ENCODE measurements around the gene PACSIN2. TPM values are rescaled to one million over a fixed set of nuclear protein-coding genes. Genes with fewer than 3 reads are reported as not detected.
A peak's percentile ranks its signal among the peaks of the same experiment; 100 is the strongest.

PACSIN2 gene
- total and polyA plus RNA-seq, 2 experiments from 2014 or later = 23.5 to 57.3 TPM

DNA sequence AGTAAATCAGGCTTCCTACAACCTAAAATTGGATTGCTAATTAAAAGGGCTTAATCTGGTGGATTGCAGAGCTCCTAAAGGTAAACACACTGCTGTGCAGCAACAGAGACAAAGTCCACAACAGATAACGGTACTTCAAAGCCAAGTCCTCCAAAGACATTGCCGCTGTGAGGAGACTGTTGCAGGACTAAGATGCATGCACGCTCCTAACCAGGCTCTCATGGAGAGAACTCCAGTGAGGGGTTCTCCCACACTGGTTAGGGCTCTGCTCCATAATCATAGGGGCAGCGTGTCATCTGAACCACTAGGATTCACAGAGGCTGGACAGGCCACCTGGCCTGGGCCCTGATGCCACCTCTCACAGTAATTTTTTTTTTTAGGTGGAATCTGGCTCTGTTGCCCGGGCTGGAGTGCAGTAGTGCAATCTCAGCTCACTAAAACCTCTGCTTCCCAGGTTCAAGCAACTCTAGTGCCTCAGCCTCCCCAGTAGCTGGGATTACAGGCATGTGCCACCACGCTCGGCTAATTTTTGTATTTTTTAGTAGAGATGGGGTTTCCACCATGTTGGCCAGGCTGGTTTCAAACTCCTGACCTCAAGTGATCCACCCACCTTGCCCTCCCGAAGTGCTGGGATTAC lies 101.0 kb downstream of the PACSIN2 start:
- Mint-ChIP-seq H3K4me3 (no peak overlapping the region), H3K9me3 (no peaks in the 10 kb centered on the region), H3K36me3 (ENCODE audit: low read depth) (peaks cover 4% of the 10 kb centered on the region; the same call in 2 of the 3 replicates), H3K27me3 (ENCODE audit: insufficient read depth, low read depth, poor library complexity) (peaks cover 2% of the 10 kb centered on the region), H3K4me1 (peaks cover 27% of the 10 kb centered on the region), H3K27ac (peak overlapping the region; percentile 40; the same call in 1 of the 2 replicates)
- TF ChIP-seq CREB1 (CRISPR knock-in tag; IDR thresholded peaks at IDR 0.05; ENCODE audit: low read depth) (no peak), NANOG (IDR thresholded peaks at IDR 0.05; ENCODE audit: borderline replicate concordance) (no peak), ZNF331 (CRISPR knock-in tag; IDR thresholded peaks at IDR 0.05; ENCODE audit: low read depth) (no peak), EZH2phosphoT487 (IDR thresholded peaks at IDR 0.05; ENCODE audit: unreplicated experiment) (no peak)
- TF ChIP-seq, protein P1, sequence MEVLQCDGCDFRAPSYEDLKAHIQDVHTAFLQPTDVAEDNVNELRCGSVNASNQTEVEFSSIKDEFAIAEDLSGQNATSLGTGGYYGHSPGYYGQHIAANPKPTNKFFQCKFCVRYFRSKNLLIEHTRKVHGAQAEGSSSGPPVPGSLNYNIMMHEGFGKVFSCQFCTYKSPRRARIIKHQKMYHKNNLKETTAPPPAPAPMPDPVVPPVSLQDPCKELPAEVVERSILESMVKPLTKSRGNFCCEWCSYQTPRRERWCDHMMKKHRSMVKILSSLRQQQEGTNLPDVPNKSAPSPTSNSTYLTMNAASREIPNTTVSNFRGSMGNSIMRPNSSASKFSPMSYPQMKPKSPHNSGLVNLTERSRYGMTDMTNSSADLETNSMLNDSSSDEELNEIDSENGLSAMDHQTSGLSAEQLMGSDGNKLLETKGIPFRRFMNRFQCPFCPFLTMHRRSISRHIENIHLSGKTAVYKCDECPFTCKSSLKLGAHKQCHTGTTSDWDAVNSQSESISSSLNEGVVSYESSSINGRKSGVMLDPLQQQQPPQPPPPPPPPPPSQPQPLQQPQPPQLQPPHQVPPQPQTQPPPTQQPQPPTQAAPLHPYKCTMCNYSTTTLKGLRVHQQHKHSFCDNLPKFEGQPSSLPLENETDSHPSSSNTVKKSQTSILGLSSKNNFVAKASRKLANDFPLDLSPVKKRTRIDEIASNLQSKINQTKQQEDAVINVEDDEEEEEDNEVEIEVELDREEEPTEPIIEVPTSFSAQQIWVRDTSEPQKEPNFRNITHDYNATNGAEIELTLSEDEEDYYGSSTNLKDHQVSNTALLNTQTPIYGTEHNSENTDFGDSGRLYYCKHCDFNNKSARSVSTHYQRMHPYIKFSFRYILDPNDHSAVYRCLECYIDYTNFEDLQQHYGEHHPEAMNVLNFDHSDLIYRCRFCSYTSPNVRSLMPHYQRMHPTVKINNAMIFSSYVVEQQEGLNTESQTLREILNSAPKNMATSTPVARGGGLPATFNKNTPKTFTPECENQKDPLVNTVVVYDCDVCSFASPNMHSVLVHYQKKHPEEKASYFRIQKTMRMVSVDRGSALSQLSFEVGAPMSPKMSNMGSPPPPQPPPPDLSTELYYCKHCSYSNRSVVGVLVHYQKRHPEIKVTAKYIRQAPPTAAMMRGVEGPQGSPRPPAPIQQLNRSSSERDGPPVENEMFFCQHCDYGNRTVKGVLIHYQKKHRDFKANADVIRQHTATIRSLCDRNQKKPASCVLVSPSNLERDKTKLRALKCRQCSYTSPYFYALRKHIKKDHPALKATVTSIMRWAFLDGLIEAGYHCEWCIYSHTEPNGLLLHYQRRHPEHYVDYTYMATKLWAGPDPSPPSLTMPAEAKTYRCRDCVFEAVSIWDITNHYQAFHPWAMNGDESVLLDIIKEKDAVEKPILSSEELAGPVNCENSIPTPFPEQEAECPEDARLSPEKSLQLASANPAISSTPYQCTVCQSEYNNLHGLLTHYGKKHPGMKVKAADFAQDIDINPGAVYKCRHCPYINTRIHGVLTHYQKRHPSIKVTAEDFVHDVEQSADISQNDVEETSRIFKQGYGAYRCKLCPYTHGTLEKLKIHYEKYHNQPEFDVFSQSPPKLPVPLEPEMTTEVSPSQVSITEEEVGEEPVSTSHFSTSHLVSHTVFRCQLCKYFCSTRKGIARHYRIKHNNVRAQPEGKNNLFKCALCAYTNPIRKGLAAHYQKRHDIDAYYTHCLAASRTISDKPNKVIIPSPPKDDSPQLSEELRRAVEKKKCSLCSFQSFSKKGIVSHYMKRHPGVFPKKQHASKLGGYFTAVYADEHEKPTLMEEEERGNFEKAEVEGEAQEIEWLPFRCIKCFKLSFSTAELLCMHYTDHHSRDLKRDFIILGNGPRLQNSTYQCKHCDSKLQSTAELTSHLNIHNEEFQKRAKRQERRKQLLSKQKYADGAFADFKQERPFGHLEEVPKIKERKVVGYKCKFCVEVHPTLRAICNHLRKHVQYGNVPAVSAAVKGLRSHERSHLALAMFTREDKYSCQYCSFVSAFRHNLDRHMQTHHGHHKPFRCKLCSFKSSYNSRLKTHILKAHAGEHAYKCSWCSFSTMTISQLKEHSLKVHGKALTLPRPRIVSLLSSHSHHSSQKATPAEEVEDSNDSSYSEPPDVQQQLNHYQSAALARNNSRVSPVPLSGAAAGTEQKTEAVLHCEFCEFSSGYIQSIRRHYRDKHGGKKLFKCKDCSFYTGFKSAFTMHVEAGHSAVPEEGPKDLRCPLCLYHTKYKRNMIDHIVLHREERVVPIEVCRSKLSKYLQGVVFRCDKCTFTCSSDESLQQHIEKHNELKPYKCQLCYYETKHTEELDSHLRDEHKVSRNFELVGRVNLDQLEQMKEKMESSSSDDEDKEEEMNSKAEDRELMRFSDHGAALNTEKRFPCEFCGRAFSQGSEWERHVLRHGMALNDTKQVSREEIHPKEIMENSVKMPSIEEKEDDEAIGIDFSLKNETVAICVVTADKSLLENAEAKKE (CRISPR knock-in tag; IDR thresholded peaks at IDR 0.05) = no peak
- TF ChIP-seq, protein P2, sequence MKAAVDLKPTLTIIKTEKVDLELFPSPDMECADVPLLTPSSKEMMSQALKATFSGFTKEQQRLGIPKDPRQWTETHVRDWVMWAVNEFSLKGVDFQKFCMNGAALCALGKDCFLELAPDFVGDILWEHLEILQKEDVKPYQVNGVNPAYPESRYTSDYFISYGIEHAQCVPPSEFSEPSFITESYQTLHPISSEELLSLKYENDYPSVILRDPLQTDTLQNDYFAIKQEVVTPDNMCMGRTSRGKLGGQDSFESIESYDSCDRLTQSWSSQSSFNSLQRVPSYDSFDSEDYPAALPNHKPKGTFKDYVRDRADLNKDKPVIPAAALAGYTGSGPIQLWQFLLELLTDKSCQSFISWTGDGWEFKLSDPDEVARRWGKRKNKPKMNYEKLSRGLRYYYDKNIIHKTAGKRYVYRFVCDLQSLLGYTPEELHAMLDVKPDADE (IDR thresholded peaks at IDR 0.05) = no peak
- TF ChIP-seq, protein P3, sequence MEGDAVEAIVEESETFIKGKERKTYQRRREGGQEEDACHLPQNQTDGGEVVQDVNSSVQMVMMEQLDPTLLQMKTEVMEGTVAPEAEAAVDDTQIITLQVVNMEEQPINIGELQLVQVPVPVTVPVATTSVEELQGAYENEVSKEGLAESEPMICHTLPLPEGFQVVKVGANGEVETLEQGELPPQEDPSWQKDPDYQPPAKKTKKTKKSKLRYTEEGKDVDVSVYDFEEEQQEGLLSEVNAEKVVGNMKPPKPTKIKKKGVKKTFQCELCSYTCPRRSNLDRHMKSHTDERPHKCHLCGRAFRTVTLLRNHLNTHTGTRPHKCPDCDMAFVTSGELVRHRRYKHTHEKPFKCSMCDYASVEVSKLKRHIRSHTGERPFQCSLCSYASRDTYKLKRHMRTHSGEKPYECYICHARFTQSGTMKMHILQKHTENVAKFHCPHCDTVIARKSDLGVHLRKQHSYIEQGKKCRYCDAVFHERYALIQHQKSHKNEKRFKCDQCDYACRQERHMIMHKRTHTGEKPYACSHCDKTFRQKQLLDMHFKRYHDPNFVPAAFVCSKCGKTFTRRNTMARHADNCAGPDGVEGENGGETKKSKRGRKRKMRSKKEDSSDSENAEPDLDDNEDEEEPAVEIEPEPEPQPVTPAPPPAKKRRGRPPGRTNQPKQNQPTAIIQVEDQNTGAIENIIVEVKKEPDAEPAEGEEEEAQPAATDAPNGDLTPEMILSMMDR (conservative IDR thresholded peaks at IDR 0.05; ENCODE audit: low read depth in 2 of 2) = no peak
- TF ChIP-seq, protein P4, sequence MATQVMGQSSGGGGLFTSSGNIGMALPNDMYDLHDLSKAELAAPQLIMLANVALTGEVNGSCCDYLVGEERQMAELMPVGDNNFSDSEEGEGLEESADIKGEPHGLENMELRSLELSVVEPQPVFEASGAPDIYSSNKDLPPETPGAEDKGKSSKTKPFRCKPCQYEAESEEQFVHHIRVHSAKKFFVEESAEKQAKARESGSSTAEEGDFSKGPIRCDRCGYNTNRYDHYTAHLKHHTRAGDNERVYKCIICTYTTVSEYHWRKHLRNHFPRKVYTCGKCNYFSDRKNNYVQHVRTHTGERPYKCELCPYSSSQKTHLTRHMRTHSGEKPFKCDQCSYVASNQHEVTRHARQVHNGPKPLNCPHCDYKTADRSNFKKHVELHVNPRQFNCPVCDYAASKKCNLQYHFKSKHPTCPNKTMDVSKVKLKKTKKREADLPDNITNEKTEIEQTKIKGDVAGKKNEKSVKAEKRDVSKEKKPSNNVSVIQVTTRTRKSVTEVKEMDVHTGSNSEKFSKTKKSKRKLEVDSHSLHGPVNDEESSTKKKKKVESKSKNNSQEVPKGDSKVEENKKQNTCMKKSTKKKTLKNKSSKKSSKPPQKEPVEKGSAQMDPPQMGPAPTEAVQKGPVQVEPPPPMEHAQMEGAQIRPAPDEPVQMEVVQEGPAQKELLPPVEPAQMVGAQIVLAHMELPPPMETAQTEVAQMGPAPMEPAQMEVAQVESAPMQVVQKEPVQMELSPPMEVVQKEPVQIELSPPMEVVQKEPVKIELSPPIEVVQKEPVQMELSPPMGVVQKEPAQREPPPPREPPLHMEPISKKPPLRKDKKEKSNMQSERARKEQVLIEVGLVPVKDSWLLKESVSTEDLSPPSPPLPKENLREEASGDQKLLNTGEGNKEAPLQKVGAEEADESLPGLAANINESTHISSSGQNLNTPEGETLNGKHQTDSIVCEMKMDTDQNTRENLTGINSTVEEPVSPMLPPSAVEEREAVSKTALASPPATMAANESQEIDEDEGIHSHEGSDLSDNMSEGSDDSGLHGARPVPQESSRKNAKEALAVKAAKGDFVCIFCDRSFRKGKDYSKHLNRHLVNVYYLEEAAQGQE (IDR thresholded peaks at IDR 0.05; ENCODE audit: unreplicated experiment) = no peak
- Histone ChIP-seq H3K27ac (ENCODE audit: low read depth) (no peak overlapping the region), H3K4me1 (ENCODE audit: insufficient read depth) (peaks cover 19% of the 10 kb centered on the region; the same call in 1 of the 2 replicates), H3K27me3 (ENCODE audit: insufficient read depth) (no peaks in the 10 kb centered on the region), H3K4me2 (no peak overlapping the region), H3K9me2 (ENCODE audit: insufficient read depth) (no peaks in the 10 kb centered on the region), H3K79me2 (replicated peaks; ENCODE audit: insufficient read depth) (peaks cover 77% of the 10 kb centered on the region), H2AFZ (no peak overlapping the region), H4K20me1 (replicated peaks; ENCODE audit: insufficient read depth) (peaks cover 48% of the 10 kb centered on the region), H3K36me3 (ENCODE audit: insufficient read depth) (no peaks in the 10 kb centered on the region), H3K4me3 (no peak overlapping the region), H3F3A (replicated peaks; ENCODE audit: low read depth) (no peaks in the 10 kb centered on the region)
- no peak for DNase-seq (ENCODE audit: low spot score)
- no peak for ATAC-seq

All from GM23338 (cell line).